ENCODE data around the gene RCOR1. TPM values are rescaled to one million over a fixed set of nuclear protein-coding genes. Genes with fewer than 3 reads are reported as not detected.
"Not testable (repeated sequence)": the region's sequence is repeated elsewhere in the genome, so short reads cannot be mapped to it uniquely, and the experiment has no call there.

The RCOR1 gene
- polyA plus RNA-seq, 1 experiment, result 16.7 TPM

DNA sequence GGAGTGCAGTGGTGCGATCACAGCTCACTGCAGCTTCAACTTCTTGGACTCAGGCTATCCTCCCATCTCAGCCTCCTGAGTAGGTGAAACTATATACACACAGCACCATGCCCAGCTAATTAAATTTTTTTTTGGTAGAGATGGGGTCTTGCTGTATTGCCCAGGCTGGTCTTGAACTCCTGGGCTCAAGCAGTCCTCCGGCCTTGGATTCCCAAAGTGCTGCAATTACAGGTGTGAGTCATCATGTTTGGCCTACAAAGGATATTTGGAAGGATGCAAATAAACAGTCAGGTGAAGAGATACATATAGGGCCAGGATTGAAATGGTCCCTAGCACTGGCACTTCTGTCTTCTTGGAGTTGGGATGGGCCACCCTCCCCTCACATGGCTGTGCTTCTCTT is 23.9 kb downstream of the RCOR1 start:
- H3K27me3 ChIP-seq (ENCODE audit: control insufficient read depth, insufficient read depth, low read length), result no peaks in the 10 kb centered on the region
- TF ChIP-seq, protein P1, sequence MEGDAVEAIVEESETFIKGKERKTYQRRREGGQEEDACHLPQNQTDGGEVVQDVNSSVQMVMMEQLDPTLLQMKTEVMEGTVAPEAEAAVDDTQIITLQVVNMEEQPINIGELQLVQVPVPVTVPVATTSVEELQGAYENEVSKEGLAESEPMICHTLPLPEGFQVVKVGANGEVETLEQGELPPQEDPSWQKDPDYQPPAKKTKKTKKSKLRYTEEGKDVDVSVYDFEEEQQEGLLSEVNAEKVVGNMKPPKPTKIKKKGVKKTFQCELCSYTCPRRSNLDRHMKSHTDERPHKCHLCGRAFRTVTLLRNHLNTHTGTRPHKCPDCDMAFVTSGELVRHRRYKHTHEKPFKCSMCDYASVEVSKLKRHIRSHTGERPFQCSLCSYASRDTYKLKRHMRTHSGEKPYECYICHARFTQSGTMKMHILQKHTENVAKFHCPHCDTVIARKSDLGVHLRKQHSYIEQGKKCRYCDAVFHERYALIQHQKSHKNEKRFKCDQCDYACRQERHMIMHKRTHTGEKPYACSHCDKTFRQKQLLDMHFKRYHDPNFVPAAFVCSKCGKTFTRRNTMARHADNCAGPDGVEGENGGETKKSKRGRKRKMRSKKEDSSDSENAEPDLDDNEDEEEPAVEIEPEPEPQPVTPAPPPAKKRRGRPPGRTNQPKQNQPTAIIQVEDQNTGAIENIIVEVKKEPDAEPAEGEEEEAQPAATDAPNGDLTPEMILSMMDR (IDR thresholded peaks at IDR 0.05; ENCODE audit: low read depth, low read length), result no peak
- DNase-seq (ENCODE audit: low read depth, low spot score), result no peak
- H3K4me3 ChIP-seq (ENCODE audit: low read depth, low read length), result no peak overlapping the region
- H3K9me3 ChIP-seq (ENCODE audit: control insufficient read depth, insufficient read depth, low read length), result no peaks in the 10 kb centered on the region; the same call in 1 of the 2 replicates
- POLR2A ChIA-PET, result no interaction called here
- CTCF ChIA-PET, result interaction anchor here (2.2 kb wide), 1 partner anchor 22 kb away, joined by 15 read pairs; no protein-coding TSS in a partner anchor
- H3K27ac ChIP-seq (ENCODE audit: low read depth, low read length), result no peak overlapping the region

DNA sequence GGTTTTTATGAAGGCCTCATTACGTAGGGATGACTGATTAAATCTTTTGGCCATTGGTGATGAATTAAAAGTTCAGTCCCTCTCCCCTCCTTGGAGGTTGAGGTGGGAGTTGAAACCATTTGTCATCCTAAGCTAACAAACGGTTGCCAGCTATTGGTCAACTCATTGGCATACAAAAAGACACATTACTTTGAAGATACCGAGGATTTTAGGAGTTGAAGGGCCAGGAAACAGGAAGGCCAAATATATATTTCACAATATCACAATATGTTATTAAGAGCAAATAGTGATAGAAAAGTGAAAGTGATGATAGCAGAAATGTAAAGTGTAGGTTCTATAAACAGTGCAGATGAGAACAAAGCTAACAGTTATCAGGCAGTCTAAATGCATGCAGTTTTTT is 24.4 kb downstream of the RCOR1 start:
- TF ChIP-seq, protein P1 (IDR thresholded peaks at IDR 0.05; ENCODE audit: low read depth, low read length), result no peak
- ChIA-PET CTCF (interaction anchor here (2.2 kb wide), 1 partner anchor 23 kb away, joined by 15 read pairs; no protein-coding TSS in a partner anchor), POLR2A (no interaction called here)
- Histone ChIP-seq H3K9me3 (ENCODE audit: control insufficient read depth, insufficient read depth, low read length) (no peaks in the 10 kb centered on the region; the same call in 1 of the 2 replicates), H3K27ac (ENCODE audit: low read depth, low read length) (no peak overlapping the region), H3K4me3 (ENCODE audit: low read depth, low read length) (no peak overlapping the region), H3K27me3 (ENCODE audit: control insufficient read depth, insufficient read depth, low read length) (no peaks in the 10 kb centered on the region)
- no peak for DNase-seq (ENCODE audit: low read depth, low spot score)

DNA sequence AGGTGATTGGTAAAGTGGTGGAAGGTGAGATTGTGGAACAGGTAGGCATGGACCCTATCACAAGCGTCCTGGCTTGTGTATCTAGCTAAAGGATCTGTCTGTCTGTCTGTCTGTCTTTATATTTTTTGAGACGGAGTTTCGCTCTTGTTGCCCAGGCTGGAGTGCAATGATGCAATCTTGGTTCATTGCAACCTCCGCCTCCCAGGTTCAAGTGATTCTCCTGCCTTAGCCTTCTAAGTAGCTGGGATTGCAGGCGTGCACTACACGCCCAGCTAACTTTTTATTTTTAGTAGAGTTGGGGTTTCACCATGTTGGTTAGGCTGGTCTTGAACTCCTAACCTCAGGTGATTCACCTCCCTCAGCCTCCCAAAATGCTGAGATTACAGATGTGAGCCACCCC is 26.6 kb downstream of the RCOR1 start:
- CTCF ChIA-PET, result interaction anchor here (1.6 kb wide), 1 partner anchor 24 kb away, joined by 10 read pairs; no protein-coding TSS in a partner anchor
- DNase-seq (ENCODE audit: low read depth, low spot score); H3K9me3 ChIP-seq (ENCODE audit: control insufficient read depth, insufficient read depth, low read length); H3K27ac ChIP-seq (ENCODE audit: low read depth, low read length); H3K27me3 ChIP-seq (ENCODE audit: control insufficient read depth, insufficient read depth, low read length); H3K4me3 ChIP-seq (ENCODE audit: low read depth, low read length); POLR2A ChIA-PET: not testable (repeated sequence)

GRCh38 chr14:102620413-102620812 is 28.0 kb downstream of the RCOR1 start:
- ChIA-PET CTCF (interaction anchor here (1.3 to 1.4 kb wide), 2 partner anchors 26 to 74 kb away, joined by 4 to 9 read pairs; no protein-coding TSS in a partner anchor), POLR2A (no interaction called here)
- Histone ChIP-seq H3K27ac (ENCODE audit: low read depth, low read length) (peak overlapping the region; percentile 57), H3K9me3 (ENCODE audit: control insufficient read depth, insufficient read depth, low read length) (no peaks in the 10 kb centered on the region), H3K27me3 (ENCODE audit: control insufficient read depth, insufficient read depth, low read length) (no peaks in the 10 kb centered on the region), H3K4me3 (ENCODE audit: low read depth, low read length) (no peak overlapping the region)
- TF ChIP-seq, protein P1 (IDR thresholded peaks at IDR 0.05; ENCODE audit: low read depth, low read length), result no peak
- DNase-seq (ENCODE audit: low read depth, low spot score), result no peak

DNA sequence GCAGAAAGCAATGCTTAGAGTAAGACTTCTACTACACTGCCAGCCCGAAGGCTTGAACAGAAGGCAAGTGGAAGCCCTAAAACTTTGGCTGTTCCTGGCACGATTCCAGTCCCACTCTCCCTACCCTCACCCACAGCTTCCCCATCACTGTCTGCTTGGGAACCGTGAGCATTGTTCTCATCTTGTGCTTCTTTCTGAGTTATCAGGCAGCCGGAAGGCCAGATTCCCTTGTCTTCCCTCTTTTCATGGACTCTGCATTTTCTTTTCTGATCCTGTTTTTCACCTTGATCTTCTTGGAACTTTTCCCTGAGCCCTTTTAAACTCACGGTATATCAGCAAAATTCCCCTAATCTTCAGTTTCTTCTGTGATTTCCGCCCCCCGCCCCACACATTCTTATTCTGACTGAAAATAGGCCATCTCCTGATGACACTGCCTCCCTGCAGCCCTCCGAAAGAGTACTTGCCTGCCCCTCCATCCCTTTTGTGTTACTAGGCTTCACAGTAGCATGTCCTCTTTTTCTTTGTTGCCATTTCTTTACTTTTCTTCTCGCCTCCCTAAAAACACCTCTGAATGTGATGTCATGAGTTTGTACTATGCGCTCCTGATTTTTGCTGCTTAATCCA is 29.9 kb downstream of the RCOR1 start:
- CTCF ChIA-PET, result no interaction called here
- POLR2A ChIA-PET, result no interaction called here
- no peaks in the 10 kb centered on the region for H3K27me3 ChIP-seq (ENCODE audit: control insufficient read depth, insufficient read depth, low read length)
- H3K9me3 ChIP-seq (ENCODE audit: control insufficient read depth, insufficient read depth, low read length), result no peaks in the 10 kb centered on the region
- TF ChIP-seq, protein P1 (IDR thresholded peaks at IDR 0.05; ENCODE audit: low read depth, low read length), result no peak
- no peak overlapping the region for H3K27ac ChIP-seq (ENCODE audit: low read depth, low read length)
- no peak for DNase-seq (ENCODE audit: low read depth, low spot score)
- H3K4me3 ChIP-seq (ENCODE audit: low read depth, low read length), result no peak overlapping the region
